Activated CD8-positive, alpha-beta memory T cell treated with anti-CD3 and anti-CD28 coated beads, Interleukin-2, amount 50 U/mL, for 1 hour (primary cell): ENCODE measurements around the gene SAT1.
"Not testable (repeated sequence)": the region's sequence is repeated elsewhere in the genome, so short reads cannot be mapped to it uniquely, and the experiment has no call there.

Source experiments
- DNase-seq: peaks from one replicate; pipeline ENCODE4 v3.0.0-alpha.2; 2020; ENCODE audit errors: extremely low read depth

The SAT1 gene

DNA sequence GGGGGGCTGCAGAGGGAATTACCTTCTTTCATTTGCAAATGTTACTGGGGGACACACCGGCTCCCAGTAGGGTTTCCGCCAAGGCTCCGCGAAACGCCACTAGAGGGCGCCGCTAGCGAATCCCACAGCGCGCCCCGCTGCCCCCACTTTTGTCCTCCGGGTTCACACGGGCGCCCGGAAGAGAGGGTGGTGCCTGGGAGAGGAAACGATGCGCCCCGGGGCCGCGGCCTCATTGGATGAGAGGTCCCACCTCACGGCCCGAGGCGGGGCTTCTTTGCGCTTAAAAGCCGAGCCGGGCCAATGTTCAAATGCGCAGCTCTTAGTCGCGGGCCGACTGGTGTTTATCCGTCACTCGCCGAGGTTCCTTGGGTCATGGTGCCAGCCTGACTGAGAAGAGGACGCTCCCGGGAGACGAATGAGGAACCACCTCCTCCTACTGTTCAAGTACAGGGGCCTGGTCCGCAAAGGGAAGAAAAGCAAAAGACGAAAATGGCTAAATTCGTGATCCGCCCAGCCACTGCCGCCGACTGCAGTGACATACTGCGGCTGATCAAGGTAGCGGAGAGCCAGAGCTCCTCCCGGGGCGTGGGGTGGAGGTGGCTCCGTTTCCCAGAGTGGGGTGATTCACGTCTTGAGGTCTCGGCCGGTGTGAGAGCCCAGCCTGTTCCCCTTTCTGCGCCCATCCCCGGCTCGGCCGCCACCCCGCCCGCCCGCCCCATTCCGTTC, at the start of gene SAT1:
Gene SAT1, plus strand, starts transcription at position 311 of the 726 bp plus-strand sequence. Its CDS starts 179 bp downstream, at position 490.
- peak; percentile 80 for DNase-seq

DNA sequence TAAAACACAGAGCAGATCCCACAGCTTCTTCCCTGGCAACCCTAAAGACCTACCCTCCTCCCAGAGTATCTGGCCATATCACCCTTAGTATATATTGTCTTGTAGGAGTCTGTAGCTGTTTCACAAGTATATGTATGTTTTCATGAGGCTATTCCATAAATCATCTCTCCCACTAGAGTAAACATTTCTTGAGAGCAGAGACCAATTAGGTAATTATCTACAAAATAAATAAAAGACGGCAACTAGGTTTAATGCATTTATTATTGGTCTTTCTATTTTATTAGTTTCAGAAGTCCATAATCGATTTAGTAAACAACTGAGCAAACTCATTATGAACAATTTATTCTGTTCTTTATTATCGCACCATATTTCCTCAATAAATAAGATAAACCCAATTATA, 46.9 kb upstream of the SAT1 start:
- DNase-seq: no peak

DNA sequence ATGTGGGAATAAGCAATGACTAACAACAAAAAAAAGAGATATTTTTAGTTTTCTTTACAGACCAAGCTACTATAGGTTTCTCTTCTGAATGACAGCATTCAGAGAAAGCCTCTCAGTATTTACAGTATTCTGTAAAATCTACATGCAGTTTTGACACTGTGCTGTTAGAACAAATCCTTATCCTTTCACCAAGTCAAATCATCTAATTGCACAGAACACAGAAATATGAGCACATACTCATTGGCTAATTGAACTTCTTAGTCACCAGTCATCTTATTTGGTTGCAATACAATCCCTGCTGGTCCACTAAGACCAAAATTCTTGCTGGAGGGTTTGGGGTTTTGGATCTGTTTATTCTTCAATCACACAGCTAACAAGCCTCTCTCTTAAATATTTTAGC, 45.6 kb upstream of the SAT1 start:
- no peak for DNase-seq

DNA sequence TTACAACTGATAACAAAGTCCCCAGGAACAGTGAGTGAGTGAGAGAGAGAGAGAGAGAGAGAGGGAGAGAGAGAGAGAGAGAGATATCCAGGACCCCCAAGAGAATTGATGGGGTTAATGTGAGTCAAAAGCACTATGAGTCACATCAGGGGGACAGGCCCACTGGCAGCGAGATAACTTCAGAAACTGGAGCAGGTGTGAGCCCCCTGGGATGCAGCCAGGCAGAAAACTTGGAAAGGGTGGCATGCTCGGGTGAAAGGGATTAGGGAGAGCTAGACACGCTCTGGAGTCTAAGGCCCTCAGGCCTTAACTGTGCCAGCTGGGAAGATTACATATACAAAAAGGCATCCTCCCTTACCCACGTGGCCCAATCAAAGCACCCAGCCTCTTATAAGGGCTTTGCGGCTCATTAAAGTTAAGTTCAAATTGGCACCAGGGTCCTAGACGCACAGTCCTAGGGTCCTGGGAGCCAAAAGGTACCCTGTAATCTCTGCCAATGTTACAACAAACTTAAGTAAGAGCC, 40.7 kb upstream of the SAT1 start:
- DNase-seq: no peak

DNA sequence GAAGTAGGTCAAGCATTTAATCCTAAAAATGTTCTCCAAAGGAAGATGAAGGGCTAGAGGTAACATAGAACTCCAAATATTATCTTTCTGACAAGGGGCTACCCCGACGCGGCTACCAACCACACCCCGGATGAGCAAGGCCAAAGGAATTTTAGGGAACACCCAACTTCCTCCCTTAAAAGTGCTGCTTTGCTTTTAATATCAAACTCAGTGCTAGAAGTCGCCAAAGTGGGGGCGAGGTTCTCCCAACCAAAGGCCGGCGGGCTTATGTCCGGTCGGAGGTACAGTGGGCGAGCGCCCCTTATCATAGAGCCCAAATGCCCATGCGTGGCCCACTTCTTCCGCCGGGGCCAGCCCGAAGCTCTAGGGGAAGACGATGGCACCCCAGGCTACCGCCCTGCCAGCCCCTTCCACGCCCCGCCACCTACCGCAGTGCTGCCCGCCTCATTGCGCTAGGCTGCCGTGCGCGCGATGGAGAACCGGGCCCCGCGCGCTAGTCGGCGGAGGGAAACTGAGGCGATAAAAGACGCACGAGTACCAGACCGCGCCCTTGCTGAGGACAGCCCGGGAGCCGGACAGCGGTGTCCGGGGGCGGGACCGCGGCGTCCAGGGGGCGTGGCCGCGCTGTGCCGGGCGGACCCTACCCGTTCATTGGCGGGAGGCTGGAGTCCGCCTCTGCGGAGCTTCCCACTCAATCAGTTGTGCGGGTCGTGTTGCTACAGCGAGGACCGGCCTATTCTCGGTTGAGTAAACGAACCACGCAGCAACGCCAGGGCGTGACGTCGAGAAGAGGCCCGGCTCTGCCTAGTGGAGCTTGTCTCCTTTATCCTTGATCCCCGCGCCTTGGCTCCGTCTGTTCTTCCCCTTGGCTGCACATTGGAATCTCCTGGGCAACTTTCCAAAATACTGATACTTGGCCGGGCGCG, 40.0 kb upstream of the SAT1 start, which contains the start of gene ACOT9:
Gene ACOT9, minus strand, starts transcription at position 580 of the 926 bp plus-strand sequence. Its CDS starts 132 bp downstream, at position 448.
- peak; percentile 21 for DNase-seq

DNA sequence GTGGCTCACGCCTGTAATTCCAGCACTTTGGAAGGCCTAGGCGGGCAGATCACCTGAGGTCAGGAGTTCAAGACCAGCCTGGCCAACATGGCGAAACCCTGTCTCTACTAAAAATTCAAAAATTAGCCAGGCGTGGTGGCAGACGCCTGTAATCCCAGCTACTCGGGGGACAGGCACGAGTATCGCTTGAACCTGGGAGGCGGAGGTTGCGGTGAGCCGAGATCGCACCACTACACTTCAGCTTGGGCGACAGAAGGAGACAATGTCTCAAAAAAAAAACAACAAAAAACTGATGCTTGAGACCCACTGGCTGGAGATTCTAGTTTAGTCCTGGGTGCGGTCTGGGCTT, 39.4 kb upstream of the SAT1 start:
- not testable (repeated sequence) for DNase-seq

DNA sequence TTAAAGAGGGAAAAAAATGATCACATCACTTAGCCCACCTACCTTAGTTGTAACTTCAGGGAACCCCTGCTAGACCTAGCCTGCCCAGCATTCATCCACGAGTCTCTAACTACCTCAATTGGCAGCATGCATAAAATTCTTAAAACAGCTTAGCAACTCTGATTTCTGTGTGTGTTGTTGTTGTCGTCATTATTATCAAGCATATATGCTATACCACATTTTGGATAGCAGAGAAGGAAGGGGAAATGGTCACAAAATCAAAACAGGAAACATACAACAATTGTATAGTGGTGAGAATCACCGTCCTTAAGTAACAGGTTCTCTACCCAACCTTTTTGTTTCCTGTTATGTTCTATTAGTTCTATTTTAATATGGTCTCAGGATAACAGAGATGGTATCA, 37.2 kb upstream of the SAT1 start:
- DNase-seq: no peak

DNA sequence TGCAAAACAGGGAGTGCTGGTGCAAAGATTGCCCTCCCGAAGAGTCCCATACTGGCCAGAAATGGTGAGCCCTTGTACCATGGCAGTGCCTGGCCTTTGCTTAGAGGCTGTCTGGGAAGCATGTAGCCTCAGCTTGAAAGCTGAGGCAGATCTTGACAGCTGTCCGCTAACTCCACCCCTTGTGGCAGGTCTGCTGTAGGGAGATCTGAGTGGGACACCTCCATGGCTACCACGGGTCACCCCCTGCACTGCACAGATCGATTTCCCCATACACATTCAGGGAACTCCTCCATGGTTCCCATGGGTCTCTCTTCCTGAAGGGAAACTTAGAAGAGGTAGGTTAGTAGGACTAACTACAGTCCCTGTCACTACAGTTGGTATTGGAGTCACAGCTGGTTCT, 33.8 kb upstream of the SAT1 start:
- no peak for DNase-seq

DNA sequence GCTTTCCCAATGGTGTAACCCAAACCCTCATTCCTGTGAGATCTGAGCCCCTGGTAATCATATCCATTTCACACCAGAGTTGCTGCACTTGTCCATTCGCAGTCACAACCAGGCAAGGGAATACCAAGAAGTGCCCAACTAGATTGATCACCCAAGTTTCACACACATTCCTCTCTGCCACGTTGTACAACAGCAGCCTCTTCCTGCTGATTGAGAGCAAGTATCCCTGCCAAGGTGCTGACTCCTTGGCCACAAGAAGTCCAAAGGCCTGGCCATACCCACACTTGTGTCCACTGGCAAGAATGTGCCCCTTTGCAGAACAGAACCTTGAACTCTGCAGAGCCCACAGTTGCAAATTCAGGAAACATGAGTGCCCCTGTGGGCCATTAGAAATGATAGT, 33.4 kb upstream of the SAT1 start:
- DNase-seq: no peak

DNA sequence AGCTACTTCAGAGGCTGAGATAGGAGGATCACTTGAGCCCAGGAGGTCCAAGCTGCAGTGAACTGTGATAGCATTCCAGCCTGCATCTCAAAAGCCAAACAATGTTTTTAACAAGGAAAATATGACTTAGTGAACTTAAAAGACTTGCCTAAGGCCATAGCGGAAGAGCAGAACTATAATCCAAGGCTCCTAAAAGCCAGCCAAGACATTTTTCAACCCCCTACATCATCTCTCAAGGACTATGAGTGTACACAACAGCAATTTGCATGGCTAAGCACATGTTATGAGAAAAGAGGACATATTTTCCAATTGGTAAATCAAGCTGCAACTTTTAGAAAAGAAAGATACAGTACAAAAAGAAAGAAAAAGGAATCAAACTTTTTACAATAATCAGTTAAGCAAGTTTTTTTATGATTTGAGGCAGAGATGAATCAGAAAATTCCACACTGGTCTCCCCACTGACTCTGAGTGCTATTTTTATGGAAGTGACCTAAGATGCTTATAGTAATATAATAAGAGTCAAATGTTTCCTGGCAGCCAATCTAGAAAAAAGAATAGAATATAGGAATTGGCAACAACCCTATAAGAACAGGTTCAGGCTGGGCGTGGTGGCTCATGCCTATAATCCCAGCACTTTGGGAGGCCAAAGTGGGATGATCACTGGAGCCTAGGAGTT, 30.1 kb upstream of the SAT1 start:
- DNase-seq: no peak

DNA sequence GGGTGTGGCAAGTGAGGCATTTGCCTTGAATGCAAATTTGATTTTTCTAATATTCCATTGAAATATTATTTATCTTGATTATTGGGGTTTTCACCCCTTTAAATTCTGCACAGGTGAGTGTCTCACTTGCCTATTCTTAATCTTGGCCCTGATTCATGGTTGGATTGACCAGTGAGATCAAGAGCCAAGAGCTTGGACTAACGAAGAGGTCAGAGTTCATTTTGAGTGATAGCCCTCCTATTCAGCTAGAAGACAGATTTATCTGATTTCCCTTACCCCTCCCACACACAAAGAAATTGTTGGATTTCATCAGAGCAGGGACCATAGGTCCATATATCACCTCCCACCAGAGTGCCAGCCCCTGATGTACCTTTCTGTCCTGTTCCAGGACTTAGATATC, 28.3 kb upstream of the SAT1 start:
- no peak for DNase-seq

DNA sequence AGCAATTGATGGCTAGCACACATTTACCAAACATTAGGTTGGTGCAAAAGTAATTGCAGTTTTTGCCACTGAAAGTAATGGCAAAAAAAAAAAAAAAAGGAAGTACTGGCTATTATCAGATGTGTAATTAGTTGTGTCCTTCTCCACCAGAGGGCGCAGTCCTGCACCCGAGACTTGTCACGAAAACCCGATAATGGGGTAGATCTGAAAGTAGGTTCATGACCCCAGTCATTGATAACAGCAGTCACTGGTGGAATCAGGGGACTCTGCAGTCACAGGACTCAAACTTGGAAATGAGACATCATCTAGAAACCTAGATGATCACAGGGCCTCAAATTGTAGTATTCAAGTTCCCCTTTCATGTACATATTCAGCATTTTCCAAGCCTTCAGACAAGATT, 26.8 kb upstream of the SAT1 start:
- DNase-seq: peak; percentile 32

DNA sequence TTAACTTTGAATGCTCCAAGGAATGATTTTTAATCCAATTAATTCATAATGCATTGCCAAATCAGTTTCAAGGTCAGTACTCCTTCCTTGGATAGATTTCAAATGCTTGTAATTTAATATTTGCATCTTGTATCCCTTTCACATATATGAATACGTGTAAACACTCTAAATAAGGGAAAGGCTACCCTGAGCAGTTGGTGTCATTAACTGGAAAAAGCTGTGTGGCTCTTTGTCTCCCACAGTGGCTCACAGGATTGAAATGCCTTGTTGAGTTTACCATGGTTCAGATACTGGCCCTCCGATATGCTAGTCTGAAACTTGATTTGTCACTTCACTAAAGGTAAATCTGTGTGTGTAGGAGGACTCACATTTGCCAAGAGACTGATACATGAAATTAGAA, 23.2 kb upstream of the SAT1 start:
- no peak for DNase-seq

DNA sequence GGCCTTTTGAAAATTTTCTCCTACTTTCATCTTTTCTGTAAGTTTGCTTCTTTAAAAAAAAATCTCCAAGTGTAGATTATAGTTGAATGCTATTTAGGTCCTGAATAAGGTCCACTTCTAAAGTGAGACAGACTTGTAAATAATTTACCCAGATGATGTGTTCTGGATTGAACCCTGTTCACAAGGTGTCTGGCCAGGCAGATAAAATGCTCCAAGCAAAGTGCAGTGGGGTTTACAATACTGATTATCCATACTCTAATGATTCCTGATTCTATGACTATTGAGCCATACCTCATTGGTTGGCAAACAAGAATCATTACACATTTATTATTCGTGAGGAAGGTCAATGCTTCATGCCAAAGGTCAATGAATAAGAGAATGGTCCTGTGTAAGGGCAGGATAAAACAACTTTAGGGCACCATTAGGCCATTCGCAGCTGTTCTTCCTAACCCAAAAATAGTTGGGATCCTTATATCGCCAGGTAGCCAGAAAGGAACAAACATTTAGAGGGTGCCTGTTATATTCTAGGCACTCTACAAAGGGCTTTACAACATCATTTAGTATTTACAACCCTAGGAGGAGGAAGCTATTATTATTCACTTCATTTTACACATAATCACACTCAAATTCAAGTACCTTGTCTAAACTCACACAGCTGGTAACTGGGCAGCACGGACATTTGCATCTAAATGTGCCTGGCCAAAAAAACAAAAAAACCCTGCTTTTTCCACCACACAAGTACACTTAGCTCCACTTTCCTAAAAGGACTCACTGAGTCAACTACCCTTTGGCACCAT, 18.6 kb upstream of the SAT1 start:
- no peak for DNase-seq

DNA sequence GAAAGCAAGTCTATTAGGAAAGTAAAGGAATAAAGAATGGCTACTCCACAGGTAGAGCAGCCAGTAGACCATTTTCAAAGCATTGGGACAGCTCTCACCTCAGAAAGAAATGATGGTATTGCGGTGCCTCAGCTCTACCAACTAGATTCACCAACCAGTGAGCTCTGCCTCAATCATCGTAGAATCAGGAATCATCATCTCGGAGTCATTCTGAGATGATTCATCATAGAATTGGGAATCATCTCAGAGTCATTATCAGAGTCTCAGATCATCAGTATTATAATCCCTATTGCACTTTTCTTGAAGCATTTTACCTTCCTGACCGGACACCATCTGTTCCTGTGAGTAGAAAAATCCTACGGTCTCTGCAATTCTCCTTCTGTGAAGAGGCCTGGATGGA, 17.5 kb upstream of the SAT1 start:
- no peak for DNase-seq

DNA sequence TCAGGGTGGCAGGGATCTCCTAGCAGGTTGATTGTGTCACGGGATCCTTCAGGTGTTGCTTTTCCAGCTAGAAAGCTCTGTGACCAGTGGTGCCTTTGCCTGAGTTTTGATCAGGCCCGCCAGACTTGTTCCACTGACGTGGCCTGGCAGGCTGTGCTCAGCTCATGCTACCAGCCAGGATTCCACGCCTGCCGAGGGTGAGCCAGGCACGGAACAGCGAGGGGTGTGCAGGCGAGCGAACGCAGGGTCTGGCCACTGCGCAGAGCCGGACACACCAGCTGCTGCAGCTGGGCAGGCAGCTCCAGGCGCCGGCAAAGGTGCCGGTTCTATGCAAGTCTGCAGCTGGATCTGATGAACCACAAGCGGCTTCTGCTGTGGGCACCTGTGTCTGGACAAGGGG, 17.1 kb upstream of the SAT1 start:
- no peak for DNase-seq

DNA sequence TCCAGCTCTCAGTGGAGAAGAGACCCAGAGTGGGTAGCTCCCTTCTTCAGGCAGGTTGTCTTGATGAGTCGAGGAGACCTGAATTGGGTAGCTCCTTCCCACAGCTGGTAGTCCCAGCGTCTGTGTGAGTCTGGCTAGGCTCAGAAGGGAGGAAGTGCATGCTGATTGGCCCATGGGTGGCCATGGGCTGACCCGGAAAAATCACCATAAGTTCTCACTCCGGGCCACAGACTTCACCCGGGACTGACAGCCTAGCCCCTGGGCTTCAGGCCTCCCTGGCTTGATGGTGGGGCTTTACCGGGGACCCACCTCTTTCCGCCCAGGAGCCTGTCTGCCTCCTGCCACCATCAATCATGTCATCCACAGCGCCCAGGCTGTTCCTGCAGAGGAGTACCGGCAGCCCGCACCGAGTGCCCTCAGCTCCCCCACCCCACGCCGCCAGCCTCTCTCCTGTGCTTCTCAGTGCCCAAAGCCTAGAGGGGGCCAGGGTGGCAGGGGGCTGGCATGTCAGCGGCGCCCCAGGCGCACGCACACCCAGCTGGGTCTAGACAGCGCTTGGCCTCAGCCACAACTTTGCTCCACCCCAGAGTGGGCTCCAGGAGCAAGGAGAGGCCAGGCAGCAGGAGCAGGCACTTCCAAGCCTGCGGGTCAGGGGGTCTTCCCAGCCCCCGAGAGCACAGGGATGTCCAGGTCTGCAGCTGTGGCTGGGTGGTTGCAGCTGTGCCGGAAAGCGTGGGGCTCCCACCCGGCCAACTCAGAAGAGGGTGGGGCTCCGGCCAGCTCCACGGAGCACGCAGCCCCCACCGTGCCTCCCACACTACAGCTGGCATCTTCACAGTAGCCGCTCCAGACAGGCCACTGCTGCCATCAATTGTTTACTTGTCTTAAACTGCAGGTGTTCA, 16.1 kb upstream of the SAT1 start:
- DNase-seq: no peak

DNA sequence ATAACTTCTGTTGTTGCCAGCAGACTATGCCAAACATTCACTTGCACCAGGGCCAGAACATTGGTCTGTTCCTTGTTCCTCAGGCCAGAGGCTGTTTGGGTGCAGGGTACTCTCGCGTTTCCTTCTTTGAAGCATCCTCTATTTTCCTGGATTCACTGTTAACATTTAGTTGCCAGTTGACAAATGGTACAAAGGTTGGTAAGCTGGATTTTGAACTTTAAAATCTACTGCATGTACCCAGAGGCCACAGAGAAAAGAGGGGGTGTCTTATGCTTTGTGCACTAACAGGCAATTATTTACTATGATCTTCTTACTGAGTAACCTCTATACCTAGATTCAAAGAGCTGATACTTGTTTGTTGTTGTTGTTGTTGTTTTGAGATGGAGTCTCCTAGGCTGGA, 12.8 kb upstream of the SAT1 start:
- no peak for DNase-seq

DNA sequence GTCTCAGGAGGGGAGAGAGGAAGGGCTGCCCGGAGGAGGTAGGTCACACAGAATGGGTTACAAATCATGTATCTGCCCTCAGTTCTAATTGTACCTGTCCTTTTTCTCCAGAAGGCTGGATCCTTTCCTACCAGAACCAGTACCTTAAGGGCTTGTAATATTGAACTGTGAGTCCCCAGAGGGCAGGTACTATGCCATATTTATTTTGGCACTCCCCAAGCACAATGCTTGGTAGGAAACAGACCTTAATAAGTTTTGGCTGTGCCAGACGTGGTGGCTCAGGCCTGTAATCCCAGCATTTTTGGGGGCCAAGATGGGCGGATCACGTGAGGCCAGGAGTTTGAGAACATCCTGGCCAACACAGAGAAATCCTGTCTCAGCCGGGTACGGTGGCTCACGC, 11.9 kb upstream of the SAT1 start:
- not testable (repeated sequence) for DNase-seq

DNA sequence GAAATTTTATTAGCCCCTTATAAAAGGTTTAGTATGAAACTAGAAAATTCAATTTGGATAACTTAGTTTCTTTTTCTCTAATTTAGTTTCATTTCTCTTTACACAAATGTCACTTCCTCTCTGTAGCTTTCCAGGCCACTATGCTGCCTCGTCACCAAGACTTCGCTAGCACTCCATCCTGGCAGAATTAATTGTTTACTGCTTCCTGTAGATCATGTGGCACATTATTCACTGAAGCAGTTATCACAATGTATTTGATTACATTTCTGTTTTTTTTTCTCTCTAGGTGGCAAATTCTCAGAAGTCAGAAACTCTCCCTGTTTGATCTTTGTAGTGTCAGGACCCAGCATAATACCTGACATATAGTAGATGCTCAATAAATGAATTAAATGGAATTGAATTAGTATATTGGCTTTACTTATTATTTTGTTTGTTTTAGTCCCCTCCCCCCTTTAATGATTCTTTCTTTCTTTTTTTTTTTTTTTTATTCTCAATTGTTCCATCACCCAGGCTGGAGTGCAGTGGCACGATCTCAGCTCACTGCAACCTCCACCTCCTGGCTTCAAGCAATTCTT, 9.3 kb upstream of the SAT1 start:
- no peak for DNase-seq
